ENCODE measurements around the gene PKDREJ. TPM values are rescaled to one million over a fixed set of nuclear protein-coding genes. Genes with fewer than 3 reads are reported as not detected.

The PKDREJ gene
- polyA plus RNA-seq, 1 donor from 2014 or later = not detected

DNA sequence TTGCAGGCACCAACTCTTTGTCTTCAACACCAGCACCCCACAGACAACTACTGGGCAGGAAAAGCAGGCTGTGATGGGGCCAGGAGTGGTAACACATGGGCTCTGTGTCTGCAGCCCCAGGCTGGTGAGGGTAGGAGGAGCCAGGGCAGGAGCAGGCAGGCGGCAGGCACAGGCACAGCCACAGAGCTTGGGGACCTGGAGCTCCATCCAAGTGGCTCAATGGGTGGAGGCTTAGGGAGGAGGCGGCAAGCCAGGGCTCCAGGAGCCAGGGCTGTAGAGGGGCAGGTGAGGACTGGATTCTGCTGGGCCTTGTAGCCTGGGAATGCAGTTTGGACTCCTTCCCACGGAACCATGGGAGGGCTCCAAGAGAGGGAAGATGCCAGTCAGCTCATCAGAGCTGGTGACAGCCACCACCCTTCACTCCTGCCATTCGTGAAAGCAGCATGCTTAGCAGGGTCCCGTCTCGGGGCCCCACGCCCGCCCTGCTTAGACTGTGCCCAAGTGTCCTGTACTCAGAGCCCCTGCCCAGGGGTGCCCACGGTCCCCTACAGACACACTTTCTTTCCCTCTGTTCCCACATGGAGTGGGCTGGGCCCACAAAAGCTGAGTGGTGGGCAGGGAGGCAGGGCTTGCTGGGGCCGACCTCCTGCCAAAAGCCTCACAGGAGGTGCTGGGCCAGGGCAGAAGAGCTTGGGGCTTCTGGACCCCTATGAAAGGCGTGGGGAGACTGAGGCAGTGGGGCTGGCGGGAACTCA, 17.1 kb upstream of the PKDREJ start:
- no peak overlapping the region for H2AFZ ChIP-seq (ENCODE audit: low read depth, low read length)
- H3K9me2 ChIP-seq (ENCODE audit: insufficient read depth, low read length) = no peaks in the 10 kb centered on the region
- no peaks in the 10 kb centered on the region for H3K27me3 ChIP-seq (ENCODE audit: insufficient read depth, low read depth, low read length)
- H3K9ac ChIP-seq (ENCODE audit: low read length) = no peak overlapping the region
- no peaks in the 10 kb centered on the region for H3K9me3 ChIP-seq (ENCODE audit: low read length)
- H3F3A ChIP-seq (ENCODE audit: insufficient read depth, low read length, poor library complexity, severe bottlenecking) = no peaks in the 10 kb centered on the region
- H3K79me2 ChIP-seq (replicated peaks; ENCODE audit: insufficient read depth, low read length) = no peaks in the 10 kb centered on the region
- H4K20me1 ChIP-seq (ENCODE audit: insufficient read depth) = no peaks in the 10 kb centered on the region
- H3K4me2 ChIP-seq (ENCODE audit: low read length) = no peak overlapping the region
- no peak for TF ChIP-seq MXI1 (conservative IDR thresholded peaks at IDR 0.05; ENCODE audit: poor library complexity, severe bottlenecking)
- TF ChIP-seq, protein P1, sequence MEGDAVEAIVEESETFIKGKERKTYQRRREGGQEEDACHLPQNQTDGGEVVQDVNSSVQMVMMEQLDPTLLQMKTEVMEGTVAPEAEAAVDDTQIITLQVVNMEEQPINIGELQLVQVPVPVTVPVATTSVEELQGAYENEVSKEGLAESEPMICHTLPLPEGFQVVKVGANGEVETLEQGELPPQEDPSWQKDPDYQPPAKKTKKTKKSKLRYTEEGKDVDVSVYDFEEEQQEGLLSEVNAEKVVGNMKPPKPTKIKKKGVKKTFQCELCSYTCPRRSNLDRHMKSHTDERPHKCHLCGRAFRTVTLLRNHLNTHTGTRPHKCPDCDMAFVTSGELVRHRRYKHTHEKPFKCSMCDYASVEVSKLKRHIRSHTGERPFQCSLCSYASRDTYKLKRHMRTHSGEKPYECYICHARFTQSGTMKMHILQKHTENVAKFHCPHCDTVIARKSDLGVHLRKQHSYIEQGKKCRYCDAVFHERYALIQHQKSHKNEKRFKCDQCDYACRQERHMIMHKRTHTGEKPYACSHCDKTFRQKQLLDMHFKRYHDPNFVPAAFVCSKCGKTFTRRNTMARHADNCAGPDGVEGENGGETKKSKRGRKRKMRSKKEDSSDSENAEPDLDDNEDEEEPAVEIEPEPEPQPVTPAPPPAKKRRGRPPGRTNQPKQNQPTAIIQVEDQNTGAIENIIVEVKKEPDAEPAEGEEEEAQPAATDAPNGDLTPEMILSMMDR (IDR thresholded peaks at IDR 0.05; ENCODE audit: poor library complexity, severe bottlenecking) = no peak
- TF ChIP-seq EZH2 (IDR thresholded peaks at IDR 0.05; ENCODE audit: borderline replicate concordance, insufficient read depth, low read length, poor library complexity, severe bottlenecking) = no peak
- no peak for TF ChIP-seq TAF1 (IDR thresholded peaks at IDR 0.05; ENCODE audit: low read depth)
- no peak for TF ChIP-seq EP300 (conservative IDR thresholded peaks at IDR 0.05; ENCODE audit: poor library complexity, severe bottlenecking)
- TF ChIP-seq, protein P2, sequence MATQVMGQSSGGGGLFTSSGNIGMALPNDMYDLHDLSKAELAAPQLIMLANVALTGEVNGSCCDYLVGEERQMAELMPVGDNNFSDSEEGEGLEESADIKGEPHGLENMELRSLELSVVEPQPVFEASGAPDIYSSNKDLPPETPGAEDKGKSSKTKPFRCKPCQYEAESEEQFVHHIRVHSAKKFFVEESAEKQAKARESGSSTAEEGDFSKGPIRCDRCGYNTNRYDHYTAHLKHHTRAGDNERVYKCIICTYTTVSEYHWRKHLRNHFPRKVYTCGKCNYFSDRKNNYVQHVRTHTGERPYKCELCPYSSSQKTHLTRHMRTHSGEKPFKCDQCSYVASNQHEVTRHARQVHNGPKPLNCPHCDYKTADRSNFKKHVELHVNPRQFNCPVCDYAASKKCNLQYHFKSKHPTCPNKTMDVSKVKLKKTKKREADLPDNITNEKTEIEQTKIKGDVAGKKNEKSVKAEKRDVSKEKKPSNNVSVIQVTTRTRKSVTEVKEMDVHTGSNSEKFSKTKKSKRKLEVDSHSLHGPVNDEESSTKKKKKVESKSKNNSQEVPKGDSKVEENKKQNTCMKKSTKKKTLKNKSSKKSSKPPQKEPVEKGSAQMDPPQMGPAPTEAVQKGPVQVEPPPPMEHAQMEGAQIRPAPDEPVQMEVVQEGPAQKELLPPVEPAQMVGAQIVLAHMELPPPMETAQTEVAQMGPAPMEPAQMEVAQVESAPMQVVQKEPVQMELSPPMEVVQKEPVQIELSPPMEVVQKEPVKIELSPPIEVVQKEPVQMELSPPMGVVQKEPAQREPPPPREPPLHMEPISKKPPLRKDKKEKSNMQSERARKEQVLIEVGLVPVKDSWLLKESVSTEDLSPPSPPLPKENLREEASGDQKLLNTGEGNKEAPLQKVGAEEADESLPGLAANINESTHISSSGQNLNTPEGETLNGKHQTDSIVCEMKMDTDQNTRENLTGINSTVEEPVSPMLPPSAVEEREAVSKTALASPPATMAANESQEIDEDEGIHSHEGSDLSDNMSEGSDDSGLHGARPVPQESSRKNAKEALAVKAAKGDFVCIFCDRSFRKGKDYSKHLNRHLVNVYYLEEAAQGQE (IDR thresholded peaks at IDR 0.05; ENCODE audit: borderline replicate concordance) = no peak
- TF ChIP-seq RAD21 (conservative IDR thresholded peaks at IDR 0.05) = no peak
- TF ChIP-seq POLR2AphosphoS5 (IDR thresholded peaks at IDR 0.05) = no peak
- H3K27ac ChIP-seq (ENCODE audit: low read length) = no peak overlapping the region
- H3K4me3 ChIP-seq (ENCODE audit: low read length) = no peak overlapping the region
- no peaks in the 10 kb centered on the region for H3K36me3 ChIP-seq (ENCODE audit: insufficient read depth, low read length)

DNA sequence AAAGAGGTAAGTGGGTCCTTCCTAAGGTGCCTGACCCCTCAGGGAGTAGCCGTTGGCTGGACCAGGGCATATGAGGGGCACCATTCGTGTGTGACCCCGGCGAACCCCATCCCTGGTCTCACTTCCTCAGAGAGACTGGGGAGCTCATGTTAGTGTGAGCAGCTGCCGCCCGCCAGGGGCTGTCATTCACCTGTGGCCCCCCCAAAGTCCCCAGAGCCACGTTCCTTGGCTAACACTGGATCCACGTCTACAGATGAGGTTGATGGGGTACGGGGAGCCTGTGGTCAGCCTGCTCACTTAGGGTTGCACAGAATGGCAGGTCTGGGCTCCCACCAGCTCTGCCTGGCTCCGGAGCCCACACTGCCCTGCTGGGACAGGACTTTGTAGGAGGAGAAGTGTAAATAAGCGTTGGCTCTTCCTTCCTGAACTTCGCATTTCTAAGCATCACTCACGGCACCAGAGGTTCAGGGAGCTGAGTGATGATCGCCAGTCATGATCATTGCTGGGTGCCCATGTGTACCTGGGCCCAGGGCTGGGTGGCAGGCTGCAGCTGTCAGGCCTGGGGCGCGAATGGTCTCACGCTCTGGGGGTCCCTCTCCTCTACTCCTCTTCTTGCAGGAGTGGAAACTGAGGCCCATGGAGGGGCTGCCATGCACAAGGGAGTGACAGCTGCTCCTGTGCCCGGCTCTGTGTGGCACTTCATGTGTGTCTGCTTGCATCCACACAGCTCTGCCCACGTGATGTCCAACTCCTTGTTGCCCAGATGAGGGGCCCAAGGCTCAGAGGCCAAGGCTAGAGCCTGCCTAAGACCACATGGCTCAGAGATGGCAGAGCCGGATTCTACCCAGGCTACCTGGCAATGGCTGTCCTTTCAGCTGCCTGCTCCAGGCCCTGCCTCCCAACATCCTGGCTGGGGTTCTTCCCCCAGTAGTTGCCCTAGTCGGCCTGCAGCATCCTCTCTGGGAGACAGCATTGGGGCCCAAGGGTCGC, 15.8 kb upstream of the PKDREJ start:
- no peak overlapping the region for H3K4me3 ChIP-seq (ENCODE audit: low read length)
- no peak overlapping the region for H2AFZ ChIP-seq (ENCODE audit: low read depth, low read length)
- H3K36me3 ChIP-seq (ENCODE audit: insufficient read depth, low read length) = no peaks in the 10 kb centered on the region
- H3K27ac ChIP-seq (ENCODE audit: low read length) = no peak overlapping the region
- no peaks in the 10 kb centered on the region for H3K27me3 ChIP-seq (ENCODE audit: insufficient read depth, low read depth, low read length)
- H3K9me2 ChIP-seq (ENCODE audit: insufficient read depth, low read length) = no peaks in the 10 kb centered on the region
- H3F3A ChIP-seq (ENCODE audit: insufficient read depth, low read length, poor library complexity, severe bottlenecking) = no peaks in the 10 kb centered on the region
- no peaks in the 10 kb centered on the region for H3K79me2 ChIP-seq (replicated peaks; ENCODE audit: insufficient read depth, low read length)
- TF ChIP-seq, protein P1 (IDR thresholded peaks at IDR 0.05; ENCODE audit: poor library complexity, severe bottlenecking) = no peak
- TF ChIP-seq EZH2 (IDR thresholded peaks at IDR 0.05; ENCODE audit: borderline replicate concordance, insufficient read depth, low read length, poor library complexity, severe bottlenecking) = no peak
- TF ChIP-seq MXI1 (conservative IDR thresholded peaks at IDR 0.05; ENCODE audit: poor library complexity, severe bottlenecking) = no peak
- TF ChIP-seq RAD21 (conservative IDR thresholded peaks at IDR 0.05) = no peak
- no peak for TF ChIP-seq SMC3 (conservative IDR thresholded peaks at IDR 0.05; ENCODE audit: poor library complexity)
- TF ChIP-seq TAF1 (IDR thresholded peaks at IDR 0.05; ENCODE audit: low read depth) = no peak
- no peak for TF ChIP-seq EP300 (conservative IDR thresholded peaks at IDR 0.05; ENCODE audit: poor library complexity, severe bottlenecking)
- no peak for TF ChIP-seq POLR2AphosphoS5 (IDR thresholded peaks at IDR 0.05)
- TF ChIP-seq, protein P2 (IDR thresholded peaks at IDR 0.05; ENCODE audit: borderline replicate concordance) = no peak
- no peaks in the 10 kb centered on the region for H3K9me3 ChIP-seq (ENCODE audit: low read length)
- no peaks in the 10 kb centered on the region for H4K20me1 ChIP-seq (ENCODE audit: insufficient read depth)
- H3K9ac ChIP-seq (ENCODE audit: low read length) = no peak overlapping the region
- H3K4me2 ChIP-seq (ENCODE audit: low read length) = no peak overlapping the region
